Esophagus muscularis mucosa (tissue), 4 donors: ENCODE data around the gene COLEC12. TPM values are rescaled to one million over a fixed set of nuclear protein-coding genes. Genes with fewer than 3 reads are reported as not detected.

Experiments
- DNase-seq: peaks from one replicate; pipeline ENCODE4 v3.0.0-alpha.2; 2017; ENCODE audit errors: extremely low spot score
- H3K27ac ChIP-seq, 4 donors: fragments of 200-600 bp; sonication (generic); replicated peaks in 1 of 4; 1 replicate in 3 of 4; 2 replicates in 1 of 4; pipeline ENCODE4 v1.5.1; 2016 to 2019; ENCODE audit warnings: mild to moderate bottlenecking in 1 of 4
- H3K27me3 ChIP-seq, 4 donors: fragments of 200-600 bp; sonication (generic); one replicate each; pipeline versions ENCODE4 v1.5.1 to v1.6.0; 2016 to 2019
- H3K36me3 ChIP-seq, 4 donors: fragments of 200-600 bp; sonication (generic); one replicate each; pipeline ENCODE4 v1.5.1; 2016 to 2019
- H3K4me1 ChIP-seq, 4 donors: fragments of 200-600 bp; sonication (generic); one replicate each; pipeline ENCODE4 v1.5.1; 2016 to 2019
- H3K4me3 ChIP-seq, 4 donors: fragments of 200-600 bp; sonication (generic); 1 replicate in 2 of 4; 2 replicates in 2 of 4; pipeline ENCODE4 v1.5.1; 2016 to 2019; ENCODE audit warnings: mild to moderate bottlenecking in 4 of 4, moderate library complexity in 1 of 4
- H3K9me3 ChIP-seq, 4 donors: fragments of 200-600 bp; sonication (generic); 1 replicate in 3 of 4; 2 replicates in 1 of 4; pipeline ENCODE4 v1.5.1; 2016 to 2019
- EP300 ChIP-seq: sonication (generic); formaldehyde crosslinking; IDR thresholded peaks from one replicate; pipeline ENCODE4 v1.6.1; 2017; ENCODE audit warnings: antibody characterized with exemption
- POLR2A ChIP-seq: fragments of 450-650 bp; IDR thresholded peaks from one replicate; pipeline ENCODE4 v1.6.1; 2017; ENCODE audit warnings: antibody characterized with exemption, moderate library complexity, mild to moderate bottlenecking, low read depth
- POLR2AphosphoS5 ChIP-seq, 2 donors: sonication (generic); formaldehyde crosslinking; IDR thresholded peaks; one replicate each; pipeline ENCODE4 v1.6.1; 2017; ENCODE audit warnings: antibody characterized with exemption in 2 of 2
- WGBS: methylation state at CpG from one replicate; pipeline ENCODE4 v1.1.5; 2018; 5-methylcytosine and 5-hydroxymethylcytosine counted together
- intact Hi-C: fragments of 100-400 bp; cut with DNase I; formaldehyde crosslinking; loops from one replicate; pipeline ENCODE4 v1.15.1; 2023
- total RNA-seq, 4 donors: library from RNA; depleted of rRNA; stranded (reverse); fragments of >200 nt; gene quantifications; one replicate each; pipeline versions ENCODE4 v1.1.0 to v1.2.1, GENCODE V29; 2016
- TF ChIP-seq, protein P1 (sequence below), 3 experiments: fragments of 200-600 bp in 2 of 3; fragments of 450-650 bp in 1 of 3; sonication (generic) in 2 of 3; IDR thresholded peaks; one replicate each; pipeline ENCODE4 v1.5.1; 2017 to 2019; ENCODE audit warnings: antibody characterized with exemption in 3 of 3, mild to moderate bottlenecking in 2 of 3, moderate library complexity in 1 of 3

The COLEC12 gene
- total RNA-seq, 4 donors from 2014 or later: 17.9 to 36.4 (median 23.5) TPM

DNA sequence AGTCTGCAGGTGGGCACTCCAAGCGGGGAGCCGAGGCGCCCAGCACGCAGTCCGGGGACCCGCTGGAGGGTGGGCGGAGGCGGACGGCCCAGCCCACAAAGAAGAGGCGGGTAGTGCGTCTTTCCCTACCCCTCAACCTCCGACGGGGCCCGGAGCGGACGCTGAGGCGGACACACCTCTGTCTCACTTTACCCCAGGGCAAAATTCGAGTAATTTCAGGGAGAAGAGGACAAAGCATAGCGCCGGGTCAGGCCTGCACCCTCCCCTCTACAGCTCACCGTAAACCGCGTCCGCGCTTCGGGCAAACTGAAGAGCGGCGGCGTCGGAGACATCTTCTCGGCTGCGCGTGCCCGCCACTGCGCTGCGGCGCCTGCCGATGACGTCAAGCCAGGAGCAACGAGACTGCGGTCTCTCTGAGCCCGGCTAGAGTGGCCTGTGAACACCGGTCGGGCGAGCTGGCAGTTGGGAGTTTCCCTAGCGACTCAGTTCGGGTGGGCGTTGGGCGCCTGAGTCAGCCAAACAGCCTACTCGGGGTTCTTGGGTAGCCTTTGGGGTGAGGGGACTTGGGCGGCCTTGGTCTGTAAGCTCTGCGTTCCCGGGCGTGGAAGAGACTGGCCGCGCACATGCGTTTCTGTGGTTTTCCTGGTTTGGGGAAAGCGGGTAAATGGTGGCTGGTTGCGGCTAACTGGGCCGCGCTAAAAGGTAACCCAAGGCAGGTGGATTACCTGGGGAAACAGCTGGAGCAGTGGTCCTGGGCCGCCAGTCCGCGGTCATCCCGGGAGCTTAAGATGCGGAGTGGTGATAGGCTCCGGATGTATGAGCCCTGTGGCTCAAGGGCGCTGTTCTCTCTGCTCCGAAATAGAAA lies 232.6 kb downstream of the COLEC12 start, which contains the start of gene THOC1:
Gene THOC1 (minus strand): TSS at position 360 of the 865 bp plus-strand sequence. CDS start 28 bp downstream, at position 332.
- Histone ChIP-seq H3K36me3 (peaks cover 12 to 23% (median 20%) of the 10 kb centered on the region in 4 donors), H3K4me3 (peak within 1 kb of the TSS; percentile 73 to 92 (median 88)), H3K27me3 (no peaks in the 10 kb centered on the region), H3K27ac (peak within 1 kb of the TSS; percentile 85 to 93 (median 88)), H3K4me1 (peaks cover 20 to 33% (median 24%) of the 10 kb centered on the region in 4 donors), H3K9me3 (no peaks in the 10 kb centered on the region)
- intact Hi-C loops: no loop called here
- peak; percentile 97 for DNase-seq
- TF ChIP-seq EP300 (no peak), POLR2AphosphoS5 (IDR thresholded peaks at IDR 0.05) (peak; percentile 94 to 97), POLR2A (peak; percentile 17)
- WGBS: 0% methylated on average over 26 of the region's 69 CpGs

DNA sequence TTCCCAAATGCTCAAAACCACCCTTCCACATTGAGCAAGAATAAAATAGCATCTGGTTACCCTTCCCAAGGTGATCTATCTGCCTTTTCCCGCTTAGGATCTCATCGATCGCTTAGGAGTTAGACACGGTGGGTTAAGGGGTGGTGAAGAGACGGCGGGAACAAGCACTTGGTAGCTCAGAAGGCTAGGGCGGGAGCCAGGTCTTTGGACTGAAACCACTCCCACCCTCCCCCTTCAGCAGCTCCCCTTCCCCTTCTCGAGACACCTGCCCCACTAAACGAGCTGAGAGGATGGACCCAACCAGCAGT lies 233.2 kb downstream of the COLEC12 start:
- Histone ChIP-seq H3K4me1 (peaks cover 20 to 33% (median 24%) of the 10 kb centered on the region in 4 donors), H3K36me3 (peaks cover 12 to 29% (median 23%) of the 10 kb centered on the region in 4 donors), H3K4me3 (peak overlapping the region; percentile 73 to 92 (median 88)), H3K9me3 (no peaks in the 10 kb centered on the region), H3K27ac (peak overlapping the region; percentile 85 to 93 (median 88)), H3K27me3 (no peaks in the 10 kb centered on the region)
- intact Hi-C loops: no loop called here
- DNase-seq: no peak
- TF ChIP-seq, protein P1, sequence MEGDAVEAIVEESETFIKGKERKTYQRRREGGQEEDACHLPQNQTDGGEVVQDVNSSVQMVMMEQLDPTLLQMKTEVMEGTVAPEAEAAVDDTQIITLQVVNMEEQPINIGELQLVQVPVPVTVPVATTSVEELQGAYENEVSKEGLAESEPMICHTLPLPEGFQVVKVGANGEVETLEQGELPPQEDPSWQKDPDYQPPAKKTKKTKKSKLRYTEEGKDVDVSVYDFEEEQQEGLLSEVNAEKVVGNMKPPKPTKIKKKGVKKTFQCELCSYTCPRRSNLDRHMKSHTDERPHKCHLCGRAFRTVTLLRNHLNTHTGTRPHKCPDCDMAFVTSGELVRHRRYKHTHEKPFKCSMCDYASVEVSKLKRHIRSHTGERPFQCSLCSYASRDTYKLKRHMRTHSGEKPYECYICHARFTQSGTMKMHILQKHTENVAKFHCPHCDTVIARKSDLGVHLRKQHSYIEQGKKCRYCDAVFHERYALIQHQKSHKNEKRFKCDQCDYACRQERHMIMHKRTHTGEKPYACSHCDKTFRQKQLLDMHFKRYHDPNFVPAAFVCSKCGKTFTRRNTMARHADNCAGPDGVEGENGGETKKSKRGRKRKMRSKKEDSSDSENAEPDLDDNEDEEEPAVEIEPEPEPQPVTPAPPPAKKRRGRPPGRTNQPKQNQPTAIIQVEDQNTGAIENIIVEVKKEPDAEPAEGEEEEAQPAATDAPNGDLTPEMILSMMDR (IDR thresholded peaks at IDR 0.05): no peak
- TF ChIP-seq EP300 (no peak), POLR2A (no peak), POLR2AphosphoS5 (IDR thresholded peaks at IDR 0.05) (no peak)
- 0% methylated on average over 9 of the region's 9 CpGs for WGBS

Other genes with a start within 250 kb of the COLEC12 start
- gene THOC1, start 232.7 kb downstream of the COLEC12 start, total RNA-seq: 10 to 100 TPM; 13.8 to 34.1 (median 21.8) TPM
- not detected for gene CETN1, start 79.7 kb upstream of the COLEC12 start, total RNA-seq
- 1 to 10 TPM in 1 of 4 donors, under 1 TPM in 1, not detected in 2; 0.97 to 2.5 TPM for gene CLUL1, start 96.3 kb upstream of the COLEC12 start, total RNA-seq
- gene TYMS, start 157.0 kb upstream of the COLEC12 start, total RNA-seq: 1 to 10 TPM in 3 of 4 donors, under 1 TPM in 1; 0.42 to 3.8 (median 2.2) TPM
- gene ENOSF1, start 211.9 kb upstream of the COLEC12 start, total RNA-seq: 10 to 100 TPM; 21.6 to 53.2 (median 26.1) TPM